Activated CD8-positive, alpha-beta memory T cell treated with anti-CD3 and anti-CD28 coated beads for 24 hours (primary cell): ENCODE data around the gene CDK11A.
"Not testable (repeated sequence)": the region's sequence is repeated elsewhere in the genome, so short reads cannot be mapped to it uniquely, and the experiment has no call there.

Experiments
- DNase-seq: peaks from one replicate; pipeline ENCODE4 v3.0.0-alpha.2; 2020

The CDK11A gene

DNA sequence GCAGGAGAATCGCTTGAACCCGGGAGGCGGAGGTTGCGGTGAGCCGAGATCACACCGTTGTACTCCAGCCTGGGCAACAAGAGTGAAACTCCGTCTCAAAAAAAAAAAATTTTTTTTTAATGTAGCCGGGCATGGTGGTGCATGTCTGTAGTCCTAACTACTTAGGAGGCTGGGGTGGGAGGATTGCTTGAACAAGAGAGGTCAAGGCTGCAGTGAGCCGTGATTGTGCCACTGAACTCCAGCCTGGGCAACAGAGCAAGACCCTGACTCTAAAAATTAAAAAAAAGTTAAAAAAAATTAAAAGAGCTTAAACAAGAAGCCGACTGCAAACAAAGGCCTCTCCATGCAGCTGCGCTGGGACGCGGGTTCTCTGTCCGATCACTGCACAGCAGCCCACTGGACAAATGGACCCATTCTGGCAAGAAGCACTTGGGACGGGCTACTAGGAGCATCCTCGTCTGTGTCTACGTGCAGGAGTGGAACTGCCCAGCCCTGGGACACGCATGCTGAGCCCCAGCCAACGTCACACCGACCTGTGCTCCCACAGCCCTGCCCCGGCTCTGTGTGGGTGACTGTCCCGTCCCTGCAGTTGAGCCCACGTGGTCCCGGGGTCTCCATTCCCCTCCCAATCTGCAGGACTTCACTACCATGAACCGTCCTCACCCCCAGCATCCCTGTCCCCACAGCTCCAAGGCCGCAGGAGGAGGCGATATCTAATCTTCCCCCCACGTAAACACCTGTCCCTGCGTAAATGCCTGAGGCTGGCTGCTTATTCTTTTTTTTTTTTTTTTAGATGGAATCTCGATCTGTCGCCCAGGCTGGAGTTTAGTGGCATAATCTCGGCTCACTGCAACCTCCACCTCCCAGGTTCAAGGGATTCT, 43.9 kb downstream of the CDK11A start:
- no peak for DNase-seq

DNA sequence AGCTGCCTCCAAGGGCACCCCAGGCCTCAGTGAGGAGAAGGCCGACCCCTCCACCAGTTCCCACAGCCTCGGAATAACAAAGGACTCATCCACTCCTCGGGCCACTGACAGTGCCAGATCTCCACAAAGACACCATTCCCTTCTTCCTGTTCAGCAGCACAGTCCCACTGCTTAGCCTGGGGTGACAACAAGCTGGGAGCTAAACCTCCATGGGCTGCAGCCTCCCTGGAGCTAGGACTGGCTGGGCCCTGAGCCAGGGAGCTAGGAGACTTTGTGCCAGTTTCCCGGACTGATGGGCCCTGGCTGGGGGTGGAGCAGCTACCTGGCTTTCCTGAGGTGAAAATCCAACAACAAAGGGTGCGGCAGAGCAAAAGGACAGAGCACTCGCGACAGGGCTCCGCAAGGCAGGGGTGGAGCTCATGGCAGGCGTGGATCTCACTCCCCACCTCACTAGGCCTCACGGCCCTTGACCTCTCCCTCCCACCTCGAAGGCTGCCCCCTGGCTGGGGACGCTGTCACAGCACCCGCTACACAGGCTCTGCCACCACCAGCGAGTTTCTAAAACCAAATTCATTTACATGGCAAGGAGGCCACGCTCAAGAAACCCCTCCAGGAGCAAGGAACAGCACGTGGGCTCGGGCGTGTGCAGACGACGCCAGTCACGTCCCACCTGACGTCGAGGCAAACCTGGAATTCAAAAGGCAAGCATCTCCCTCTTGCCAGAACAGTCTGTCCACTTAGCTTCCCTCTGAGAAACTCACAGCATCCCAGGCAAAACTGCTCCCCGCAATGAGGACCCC, 45.4 kb downstream of the CDK11A start:
- no peak for DNase-seq

DNA sequence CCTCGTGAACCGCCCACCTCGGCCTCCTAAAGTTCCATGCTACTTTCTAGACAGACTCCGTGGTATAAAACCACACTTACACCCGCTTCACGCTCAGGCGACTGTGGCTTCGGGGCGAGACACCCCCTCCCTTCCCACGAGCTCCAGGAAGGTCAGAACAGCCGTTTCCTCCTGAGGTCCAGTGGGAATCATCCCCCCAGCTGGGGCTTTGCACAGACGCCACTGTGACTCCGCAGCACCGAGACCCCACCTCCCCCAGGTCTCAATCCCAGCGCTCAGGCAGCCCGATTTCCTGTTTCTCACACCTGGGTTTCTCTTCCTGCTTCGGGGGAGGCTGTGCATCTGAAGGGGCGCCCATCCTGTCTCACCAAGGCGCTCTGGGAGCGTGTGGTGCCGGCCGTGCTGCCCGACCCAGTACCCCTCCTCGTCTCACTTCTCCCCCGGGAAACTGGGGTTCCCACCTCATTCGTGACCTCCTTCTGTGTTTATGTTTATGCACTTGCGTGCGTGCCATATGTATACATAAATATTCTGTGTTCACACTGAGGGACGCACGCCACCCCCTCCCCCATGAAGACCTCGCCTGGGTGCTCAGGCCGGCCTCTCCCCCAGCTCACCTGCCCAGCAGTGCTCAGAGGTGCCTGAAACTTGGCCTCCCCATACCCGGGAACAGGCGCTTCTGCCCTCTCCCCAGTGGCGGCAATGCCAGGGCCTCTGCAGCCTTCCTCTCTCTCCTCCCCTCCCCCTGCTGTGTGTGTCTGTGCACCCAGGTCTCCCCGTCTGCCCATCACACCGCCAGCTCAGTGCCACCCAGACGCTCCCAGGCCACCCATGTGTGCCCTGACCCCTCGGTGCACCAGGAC, 46.2 kb downstream of the CDK11A start:
- DNase-seq: peak; percentile 83

DNA sequence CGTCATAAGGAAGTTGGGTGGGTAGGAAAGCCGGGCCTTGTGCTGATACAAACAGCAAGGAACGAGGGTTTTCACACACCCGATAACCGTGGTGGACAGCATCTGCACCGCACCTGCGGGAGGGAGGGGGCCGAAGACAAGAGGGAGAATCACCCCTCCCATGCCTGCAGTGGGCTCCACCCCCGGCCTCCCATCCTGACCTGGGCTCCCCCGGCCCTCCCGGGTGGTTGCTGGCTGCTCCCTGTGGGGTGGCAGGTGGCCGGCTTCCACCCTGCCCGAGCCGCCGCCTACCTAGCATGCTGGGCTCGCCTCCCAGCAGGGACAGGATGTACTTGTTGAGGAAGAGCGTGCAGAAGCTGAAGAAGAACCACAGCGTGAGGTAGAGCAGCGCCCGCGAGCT, 48.1 kb downstream of the CDK11A start:
- not testable (repeated sequence) for DNase-seq

DNA sequence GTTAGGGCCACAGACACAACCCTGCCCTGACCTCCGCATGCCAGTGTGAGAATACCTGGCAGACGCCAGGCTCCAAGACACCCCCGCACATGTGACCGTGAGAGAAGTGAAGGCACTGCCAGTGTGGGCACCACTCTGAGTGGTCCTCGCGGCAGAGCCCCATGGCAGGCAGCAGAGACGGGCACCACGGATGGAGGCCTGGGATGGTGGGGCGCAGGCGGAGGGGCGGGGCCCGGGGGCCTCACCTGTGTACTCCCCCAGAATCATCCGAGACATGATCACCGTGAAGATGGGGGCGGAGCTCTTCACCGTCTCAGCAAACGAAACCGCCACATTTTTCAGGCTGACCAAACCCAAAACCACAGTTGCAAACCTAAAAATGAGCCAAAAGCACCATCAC, 48.9 kb downstream of the CDK11A start:
- DNase-seq: not testable (repeated sequence)

DNA sequence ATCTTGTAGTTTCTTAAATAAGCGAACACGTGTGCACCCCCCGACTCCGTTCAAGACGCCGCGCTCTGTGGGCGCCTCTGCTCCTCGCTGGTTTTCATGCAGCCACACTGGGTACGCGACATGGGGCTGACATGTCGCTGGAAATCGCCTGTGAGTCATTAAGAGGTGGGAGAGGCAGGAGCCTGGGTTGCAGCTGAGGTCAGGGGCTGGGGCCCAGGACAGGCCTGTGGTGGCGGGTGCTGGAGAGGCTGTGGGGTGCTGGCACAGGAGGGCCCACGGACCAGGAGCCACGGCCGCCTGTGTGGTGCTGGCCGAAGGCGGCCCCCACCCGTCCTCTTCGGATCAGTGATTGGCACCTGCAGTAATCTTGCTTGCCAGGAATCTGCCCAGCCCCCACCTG, 49.4 kb downstream of the CDK11A start:
- DNase-seq: not testable (repeated sequence)

DNA sequence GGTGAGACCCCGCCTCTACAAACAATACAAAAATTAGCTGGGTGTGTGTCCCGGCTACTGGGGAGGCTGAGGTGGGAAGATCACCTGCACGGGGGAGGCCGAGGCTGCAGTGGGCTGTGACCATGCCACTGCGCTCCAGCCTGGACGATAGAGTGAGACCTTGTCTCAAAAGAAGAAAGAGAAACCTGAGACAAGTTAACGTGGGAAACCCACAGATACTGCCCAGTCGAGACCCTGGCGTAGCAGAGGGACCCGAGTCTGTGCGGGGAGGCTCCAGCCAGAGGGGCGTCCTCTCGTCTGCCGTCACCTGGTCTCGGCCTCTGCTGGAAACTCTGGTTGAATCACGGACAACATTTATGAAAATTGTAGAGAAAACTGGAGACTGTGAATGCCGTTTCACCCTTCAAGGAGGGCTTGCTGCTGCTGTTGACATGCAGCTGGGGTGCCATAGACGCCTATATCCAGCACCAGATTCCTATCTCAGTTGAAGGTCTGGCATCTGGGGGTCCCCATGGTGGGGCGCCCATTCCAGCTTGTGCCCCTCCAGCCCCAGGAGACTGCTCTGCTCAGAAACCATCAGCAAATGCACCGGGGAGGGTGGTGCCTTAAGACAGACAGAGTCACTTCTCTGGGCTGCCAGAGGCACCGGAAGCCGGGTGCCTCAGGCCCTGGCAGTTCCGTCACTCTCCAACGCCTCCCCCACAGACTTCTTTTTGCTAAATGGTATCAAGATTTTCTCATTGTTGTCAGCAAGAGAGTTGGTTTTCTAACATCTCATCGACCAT, 51.8 kb downstream of the CDK11A start:
- DNase-seq: no peak

DNA sequence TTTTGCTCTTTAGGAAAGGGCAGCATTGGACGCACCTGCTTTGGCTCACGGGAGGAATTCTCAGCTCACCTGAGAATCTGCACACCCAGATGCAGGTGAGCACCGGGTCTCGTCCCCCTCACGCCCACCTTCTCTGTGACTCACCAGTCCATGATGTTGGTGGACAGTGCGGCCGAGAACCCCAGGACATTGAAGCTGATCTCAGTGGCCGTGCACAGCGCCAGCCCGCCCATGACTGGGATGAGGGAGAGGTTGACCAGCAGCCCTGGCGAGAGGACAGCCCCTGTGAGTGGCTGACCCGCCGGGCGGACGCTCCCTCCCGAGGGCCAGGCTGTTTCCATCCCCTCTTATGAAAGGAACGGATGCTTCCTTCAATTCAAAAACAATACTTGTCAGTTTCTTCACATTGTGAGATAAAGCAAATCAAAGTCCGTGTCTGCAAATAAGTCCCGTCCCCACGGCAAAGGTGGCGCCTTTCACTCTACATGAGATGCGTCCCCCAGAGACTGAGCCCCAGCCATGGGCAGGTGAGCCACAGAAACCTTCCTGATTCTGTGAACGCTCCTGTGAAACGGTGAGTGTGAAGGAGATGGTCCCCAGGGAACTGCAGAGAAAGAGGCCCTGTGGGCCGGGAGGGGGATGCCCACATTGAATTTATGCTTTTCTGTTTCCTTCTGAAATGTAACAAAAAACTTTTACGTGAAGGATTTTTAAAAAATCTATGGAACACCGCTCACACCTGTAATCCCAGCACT, 52.6 kb downstream of the CDK11A start:
- DNase-seq: no peak

DNA sequence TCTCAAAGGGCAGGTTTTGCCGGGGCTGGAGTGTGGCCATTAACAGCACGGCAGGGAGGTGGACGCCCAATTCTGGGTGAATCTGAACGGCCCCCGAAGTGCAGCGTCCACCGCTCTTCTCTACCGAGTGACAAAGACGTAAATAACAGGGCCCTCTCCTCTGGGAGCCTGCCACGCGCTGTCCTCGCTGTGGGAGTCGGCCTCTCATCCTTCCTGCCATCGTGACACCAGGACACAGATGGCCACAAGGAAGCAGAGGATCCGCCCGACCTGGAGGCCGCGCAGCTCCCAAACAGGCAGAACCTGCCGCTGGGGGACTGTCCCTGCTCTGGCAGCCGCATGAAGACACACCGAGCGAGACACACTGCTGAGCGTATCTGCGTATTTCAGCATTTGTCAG, 53.3 kb downstream of the CDK11A start:
- DNase-seq: no peak

DNA sequence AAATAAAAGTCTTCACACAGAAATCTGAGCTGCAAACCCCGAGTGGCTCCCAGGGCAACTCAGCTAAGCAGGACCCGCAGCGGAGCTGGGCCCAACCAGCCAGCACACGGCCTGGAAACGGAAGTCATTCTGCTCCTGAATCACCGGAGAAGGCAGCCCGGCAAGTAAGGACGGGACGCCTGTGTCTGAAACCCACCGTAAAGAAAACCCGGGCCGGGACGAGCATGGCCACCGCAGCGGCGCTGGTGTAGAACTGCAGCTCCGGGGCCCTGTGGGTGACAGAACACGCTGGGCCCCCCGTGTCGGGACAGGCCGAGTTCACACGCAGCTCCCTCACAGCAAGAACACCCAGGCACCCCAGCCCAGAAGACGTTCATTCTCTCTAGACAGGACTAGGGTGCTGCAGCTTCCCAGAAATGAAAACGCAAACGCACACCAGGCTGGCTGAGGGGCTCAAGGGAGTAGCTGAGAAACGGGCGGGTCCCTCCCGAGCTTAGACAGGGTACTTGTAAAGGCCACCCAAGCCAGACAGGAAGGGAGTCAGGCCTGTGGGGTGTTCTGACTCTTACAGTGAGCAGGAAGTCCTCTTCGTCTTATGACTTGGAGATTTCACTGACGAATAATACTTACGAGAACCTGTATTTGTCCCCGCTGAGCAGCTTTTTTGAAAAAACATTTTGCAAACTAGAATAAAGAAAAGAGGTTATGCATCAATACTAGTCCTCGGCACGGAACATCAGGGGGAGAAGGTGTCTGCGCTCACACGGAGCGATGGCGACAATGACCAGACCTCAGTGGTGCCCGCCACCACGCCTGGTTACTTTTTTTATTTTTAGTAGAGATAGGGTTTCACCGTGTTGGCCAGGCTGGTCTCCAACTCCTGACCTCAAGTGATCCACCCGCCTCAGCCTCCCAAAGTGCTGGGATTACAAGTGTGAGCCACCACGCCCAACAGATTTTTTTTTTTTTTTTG, 54.4 kb downstream of the CDK11A start:
- DNase-seq: no peak

DNA sequence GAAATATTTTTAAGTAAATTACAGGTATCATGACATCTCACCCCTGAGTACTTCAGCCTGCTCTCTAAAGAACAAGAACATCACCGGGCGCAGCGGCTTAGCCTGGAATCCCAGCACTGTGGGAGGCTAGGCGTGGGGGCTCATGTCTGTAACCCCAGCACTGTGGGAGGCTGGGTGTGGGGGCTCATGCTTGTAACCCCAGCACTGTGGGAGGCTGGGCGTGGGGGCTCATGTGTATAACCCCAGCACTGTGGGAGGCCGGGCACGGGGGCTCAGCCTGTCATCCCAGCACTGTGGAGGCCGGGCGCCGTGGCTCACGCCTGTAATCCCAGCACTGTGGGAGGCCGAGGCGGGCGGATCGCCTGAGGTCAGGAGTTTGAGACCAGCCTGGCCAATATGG, 57.6 kb downstream of the CDK11A start:
- no peak for DNase-seq

DNA sequence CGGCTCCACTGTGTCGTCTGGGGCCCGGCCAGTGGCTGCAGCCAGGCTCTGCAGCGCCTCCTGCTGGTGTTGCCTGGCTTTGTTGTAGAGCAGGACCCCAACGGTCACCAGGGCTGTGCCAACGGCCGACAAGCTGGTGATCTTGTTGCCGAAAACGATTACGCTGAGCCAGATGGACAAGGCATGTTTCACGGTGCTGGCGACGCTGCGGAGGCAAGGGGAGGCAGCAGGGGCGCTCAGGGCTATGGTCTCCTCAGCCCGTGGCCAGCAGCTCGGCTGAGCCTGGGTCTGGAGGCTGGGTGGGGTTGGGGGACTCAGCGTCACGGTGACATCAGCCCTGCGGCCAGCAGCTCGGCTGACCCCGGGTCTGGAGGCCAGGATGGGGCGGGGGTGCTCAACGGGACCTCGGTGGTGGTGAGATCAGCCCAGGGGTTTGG, 58.3 kb downstream of the CDK11A start:
- DNase-seq: peak; percentile 65

DNA sequence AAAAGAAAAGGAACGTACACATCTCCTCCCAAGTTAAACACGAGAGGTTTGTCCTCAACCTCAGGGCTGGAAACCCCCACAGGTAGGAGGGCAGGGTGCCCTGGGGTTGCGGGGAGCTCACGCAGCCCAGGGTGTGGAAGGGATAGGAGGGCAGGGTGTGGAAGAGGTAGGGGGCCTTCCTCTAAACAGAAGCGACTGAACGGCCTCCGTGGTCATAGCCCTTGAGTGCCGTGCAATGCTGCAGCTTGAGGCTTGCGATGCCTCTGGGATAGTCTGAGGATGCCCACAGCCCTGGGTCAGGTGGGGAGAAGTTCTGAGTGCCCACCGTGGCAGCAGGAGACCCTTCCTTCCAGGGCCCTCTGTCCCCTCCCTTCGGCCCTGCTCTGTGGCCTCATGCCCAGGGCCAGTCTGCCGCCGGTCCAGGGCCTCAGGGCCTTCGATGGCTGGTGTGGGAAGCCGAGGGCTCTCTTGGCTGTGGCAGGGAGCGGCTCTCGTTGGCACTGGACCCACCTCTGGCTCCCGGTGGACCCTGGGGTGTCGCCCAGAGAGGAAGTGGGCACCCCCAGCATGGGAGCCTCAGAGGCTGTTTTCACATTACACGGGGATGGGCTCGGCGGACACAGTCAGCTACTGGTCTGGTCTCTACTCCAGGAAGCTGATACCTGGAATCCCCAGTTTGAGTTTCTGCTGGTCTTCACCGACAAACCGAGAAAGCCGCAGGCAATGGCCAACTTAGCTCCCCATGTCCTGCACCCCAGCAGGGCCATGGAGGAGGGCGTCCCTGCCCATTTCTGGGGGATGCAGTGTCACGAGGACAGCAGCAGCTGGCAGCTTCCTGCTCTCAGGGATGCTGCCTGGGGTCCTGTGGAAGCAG, 59.0 kb downstream of the CDK11A start:
- DNase-seq: no peak

DNA sequence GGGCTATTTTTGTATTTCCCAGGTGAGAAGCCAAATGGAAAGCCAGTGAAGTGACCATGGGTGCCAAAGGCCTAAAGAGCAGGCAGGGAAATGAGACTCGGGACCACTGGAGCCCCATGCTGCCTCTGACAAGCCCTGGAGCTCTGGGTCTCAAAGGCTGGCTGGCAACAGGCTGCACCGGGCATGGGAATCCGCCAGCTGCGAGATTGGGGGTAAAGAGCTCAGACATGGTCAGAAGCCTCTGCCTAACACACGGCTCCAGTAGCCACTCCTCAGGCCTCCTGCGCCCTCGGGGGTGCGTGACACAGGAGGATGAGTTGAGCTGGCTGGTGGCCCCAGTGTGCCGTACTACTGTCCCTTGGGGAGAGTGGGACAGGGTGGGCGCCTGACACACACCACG, 59.8 kb downstream of the CDK11A start:
- not testable (repeated sequence) for DNase-seq

DNA sequence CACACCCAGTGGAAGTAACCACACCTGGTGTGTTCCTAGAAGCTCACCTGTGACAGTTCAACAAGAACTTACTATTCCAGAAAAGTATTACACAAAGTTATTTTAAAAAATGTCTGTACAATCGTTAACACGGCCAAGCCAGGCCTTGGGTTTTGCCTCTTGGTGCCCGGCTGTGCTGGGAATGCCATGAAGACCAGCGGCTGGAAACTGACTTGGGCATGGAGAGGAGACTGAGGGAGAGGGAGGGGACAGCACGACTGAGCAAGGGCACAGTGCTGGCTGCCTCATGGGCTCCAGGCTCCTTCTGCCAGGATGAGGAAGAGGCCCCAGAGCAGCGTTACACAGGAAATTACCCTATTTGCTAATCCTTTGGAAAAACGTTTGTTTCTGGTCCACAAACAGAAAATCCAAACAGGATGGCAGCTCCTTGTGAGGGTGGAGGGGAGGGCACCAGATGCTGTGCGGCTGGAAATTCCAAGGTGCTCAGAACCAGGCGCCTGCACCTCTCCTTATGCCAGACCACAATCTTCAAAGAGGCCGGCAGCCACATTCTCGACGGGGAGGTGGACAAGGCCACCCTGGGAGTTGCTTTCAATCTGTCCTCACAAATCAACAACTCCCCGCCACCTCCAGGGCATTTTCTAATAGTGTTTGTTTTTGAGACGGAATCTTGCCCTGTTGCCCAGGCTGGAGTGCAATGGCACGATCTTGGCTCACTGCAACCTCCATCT, 61.2 kb downstream of the CDK11A start:
- not testable (repeated sequence) for DNase-seq

DNA sequence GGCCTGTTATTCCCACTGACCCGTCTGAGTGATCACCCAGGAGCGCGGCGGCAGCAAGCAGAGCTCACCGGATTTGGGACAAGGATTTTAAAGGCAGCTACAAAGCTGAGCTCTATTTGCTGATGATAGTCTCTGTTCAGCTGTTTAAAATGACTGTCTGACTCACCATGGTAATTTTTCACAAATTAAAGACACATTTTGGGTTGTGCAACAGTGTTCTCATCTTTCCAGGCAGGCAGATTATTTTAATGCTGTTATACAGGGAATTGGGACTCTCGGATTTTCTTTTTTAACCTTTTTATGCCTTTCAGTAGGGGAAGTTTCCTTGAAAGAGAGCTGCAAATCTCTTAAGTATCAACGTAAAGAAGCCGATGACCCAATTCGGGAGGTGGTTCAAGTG, 61.8 kb downstream of the CDK11A start:
- DNase-seq: not testable (repeated sequence)

DNA sequence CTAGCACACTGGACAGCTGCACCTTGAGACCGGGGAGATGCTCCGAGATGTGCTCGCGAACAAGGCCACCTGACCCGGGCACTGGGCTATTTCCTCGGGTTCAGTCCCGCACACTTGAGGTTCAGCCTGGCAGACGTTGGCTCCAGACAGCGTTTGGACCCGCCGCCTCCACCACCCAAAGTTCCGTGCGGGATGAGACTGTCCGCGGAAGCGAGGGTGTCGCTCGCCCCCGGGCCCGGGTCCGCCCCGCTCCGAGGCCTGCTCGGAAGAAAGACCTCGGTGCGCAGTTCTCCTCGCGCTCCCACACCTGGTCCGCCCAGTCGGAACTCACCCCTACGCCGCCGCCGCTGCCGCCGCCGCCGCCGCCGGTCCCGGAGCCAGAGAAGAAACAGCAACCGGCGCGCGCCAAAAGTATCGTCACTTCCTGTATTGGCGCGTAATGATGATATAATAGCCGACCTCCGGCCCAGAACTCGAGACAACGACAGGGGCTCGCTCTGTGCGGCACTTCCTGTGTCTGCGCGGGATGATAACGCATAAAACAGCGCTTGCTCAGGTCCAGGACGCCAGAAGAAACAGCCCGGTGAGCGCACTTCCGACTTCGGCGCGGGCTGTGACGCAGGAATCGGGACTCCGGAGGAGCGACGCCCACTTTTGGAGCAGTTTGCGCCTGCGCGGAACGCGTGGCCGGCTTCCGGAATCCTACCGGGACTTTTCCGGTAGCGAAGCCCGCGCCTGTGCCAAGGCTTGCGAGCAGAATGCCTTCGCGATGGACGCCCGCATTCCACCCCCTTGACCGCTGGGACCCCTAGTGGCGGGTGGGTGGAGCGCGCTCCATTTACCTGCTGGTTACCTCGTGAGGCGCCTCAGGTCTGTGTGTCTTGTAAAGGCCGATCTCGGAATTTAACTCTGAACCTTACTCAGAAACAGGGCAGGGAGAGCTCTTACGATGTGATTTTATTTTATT, 65.3 kb downstream of the CDK11A start, which contains the start of gene CDK11B:
TSS of gene CDK11B (minus strand) at position 422 of the 967 bp plus-strand sequence. CDS start 1,519 bp downstream, outside the sequence.
- peak; percentile 96 for DNase-seq
